Stomach smooth muscle (tissue), 2 donors: ENCODE data around the gene NAV2.

Experiments used
- H3K27ac ChIP-seq: one replicate; pipeline ENCODE4 v1.7.0; 2013; ENCODE audit warnings: mild to moderate bottlenecking, low read length, inconsistent platforms
- H3K27me3 ChIP-seq, 2 donors: one replicate each; pipeline ENCODE4 v1.7.0; 2013; ENCODE audit warnings: low read length in 2 of 2; ENCODE audit not compliant: insufficient read depth in 2 of 2, control insufficient read depth in 1 of 2
- H3K36me3 ChIP-seq, 2 donors: one replicate each; pipeline ENCODE4 v1.7.0; 2013; ENCODE audit warnings: low read length in 2 of 2; ENCODE audit not compliant: control insufficient read depth in 2 of 2, insufficient read depth in 2 of 2
- H3K4me1 ChIP-seq: one replicate; pipeline ENCODE4 v1.7.0; 2013; ENCODE audit warnings: low read length; ENCODE audit not compliant: control insufficient read depth, insufficient read depth
- H3K4me3 ChIP-seq, 2 donors: one replicate each; pipeline ENCODE4 v1.7.0; 2013; ENCODE audit warnings: low read length in 2 of 2
- H3K9ac ChIP-seq, 2 donors: one replicate each; pipeline ENCODE4 v1.7.0; 2013; ENCODE audit warnings: low read length in 2 of 2, mild to moderate bottlenecking in 1 of 2
- H3K9me3 ChIP-seq, 2 donors: one replicate each; pipeline ENCODE4 v1.7.0; 2013; ENCODE audit warnings: low read length in 2 of 2; ENCODE audit not compliant: control insufficient read depth in 2 of 2
- donor health status: healthy.
- donor health status: Pancreatic carcinoma.

NAV2 gene, protein sequence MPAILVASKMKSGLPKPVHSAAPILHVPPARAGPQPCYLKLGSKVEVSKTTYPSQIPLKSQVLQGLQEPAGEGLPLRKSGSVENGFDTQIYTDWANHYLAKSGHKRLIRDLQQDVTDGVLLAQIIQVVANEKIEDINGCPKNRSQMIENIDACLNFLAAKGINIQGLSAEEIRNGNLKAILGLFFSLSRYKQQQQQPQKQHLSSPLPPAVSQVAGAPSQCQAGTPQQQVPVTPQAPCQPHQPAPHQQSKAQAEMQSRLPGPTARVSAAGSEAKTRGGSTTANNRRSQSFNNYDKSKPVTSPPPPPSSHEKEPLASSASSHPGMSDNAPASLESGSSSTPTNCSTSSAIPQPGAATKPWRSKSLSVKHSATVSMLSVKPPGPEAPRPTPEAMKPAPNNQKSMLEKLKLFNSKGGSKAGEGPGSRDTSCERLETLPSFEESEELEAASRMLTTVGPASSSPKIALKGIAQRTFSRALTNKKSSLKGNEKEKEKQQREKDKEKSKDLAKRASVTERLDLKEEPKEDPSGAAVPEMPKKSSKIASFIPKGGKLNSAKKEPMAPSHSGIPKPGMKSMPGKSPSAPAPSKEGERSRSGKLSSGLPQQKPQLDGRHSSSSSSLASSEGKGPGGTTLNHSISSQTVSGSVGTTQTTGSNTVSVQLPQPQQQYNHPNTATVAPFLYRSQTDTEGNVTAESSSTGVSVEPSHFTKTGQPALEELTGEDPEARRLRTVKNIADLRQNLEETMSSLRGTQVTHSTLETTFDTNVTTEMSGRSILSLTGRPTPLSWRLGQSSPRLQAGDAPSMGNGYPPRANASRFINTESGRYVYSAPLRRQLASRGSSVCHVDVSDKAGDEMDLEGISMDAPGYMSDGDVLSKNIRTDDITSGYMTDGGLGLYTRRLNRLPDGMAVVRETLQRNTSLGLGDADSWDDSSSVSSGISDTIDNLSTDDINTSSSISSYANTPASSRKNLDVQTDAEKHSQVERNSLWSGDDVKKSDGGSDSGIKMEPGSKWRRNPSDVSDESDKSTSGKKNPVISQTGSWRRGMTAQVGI (N-terminal part only)

DNA sequence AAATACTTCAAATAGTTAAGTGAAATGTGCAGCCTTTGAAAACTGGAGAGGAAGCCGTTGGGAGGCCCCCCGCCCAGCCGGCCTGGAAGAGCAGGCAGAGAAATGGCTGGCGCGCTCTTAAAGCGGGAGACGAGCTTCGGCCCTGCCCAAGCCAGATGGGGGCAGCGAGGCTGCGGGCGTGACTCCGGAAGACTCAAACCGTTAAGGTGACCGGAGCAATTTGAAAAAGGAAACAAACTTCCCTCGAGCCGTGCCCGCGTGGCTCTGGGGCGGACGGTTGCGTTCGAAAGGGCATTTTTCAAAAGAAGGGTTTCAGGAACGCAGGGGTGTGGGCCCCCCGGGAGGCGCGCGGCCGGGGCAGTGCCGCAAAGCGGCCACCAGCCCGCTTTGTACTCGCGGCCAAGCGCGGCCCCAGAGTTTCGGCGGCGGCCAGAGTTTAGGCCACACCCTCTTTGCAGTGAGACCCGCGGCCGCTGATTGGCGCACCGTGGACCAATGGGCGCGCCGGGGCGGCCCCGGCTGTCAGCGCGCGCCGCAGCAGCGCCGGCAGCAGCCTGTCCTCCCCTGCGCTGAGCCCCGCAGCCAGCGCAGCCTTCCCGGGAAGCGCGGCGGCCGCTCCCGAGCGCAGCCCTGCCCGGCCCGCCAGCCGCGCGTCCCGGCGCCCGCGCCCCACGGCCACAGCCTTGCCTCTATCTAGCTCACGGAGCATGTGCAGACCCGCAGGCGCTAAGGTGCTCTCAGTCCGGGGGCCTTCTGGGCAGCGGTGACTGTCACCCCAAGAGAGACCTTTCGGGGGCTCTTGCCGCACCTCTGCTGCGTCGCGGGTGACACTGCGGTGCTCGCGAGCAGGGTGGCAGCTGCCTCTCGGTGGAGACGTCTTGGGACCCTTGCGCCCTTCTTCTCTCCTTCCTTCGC is at the start of gene NAV2:
Gene NAV2 (plus strand): TSS at position 557 of the 915 bp plus-strand sequence. CDS start 859 bp downstream, outside the sequence.
- Histone ChIP-seq H3K36me3 (no peaks in the 10 kb centered on the region), H3K4me1 (peaks cover 53% of the 10 kb centered on the region), H3K27me3 (peaks cover 0 to 2% of the 10 kb centered on the region in 2 donors), H3K9ac (peak within 1 kb of the TSS; percentile 93 to 97), H3K4me3 (peak within 1 kb of the TSS; percentile 91 to 98), H3K9me3 (no peaks in the 10 kb centered on the region), H3K27ac (peak within 1 kb of the TSS; percentile 96)

DNA sequence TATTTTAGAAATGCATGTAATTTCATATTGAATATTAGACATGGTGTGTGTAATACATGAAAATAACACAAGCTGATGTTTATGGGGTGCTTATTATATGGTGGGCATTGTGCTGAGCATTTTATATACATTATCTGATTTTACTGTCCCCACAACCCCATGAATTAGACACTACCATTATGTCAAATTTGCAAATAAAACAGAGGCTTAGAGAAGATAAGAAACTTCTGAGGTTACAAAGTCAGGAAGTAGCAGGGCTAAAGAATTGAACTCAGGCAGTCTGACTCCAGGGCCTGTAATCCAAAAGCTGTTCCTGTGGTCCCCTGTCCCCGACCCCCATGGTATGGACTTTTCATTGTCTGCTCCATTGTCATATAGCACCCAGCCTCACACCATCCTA is 49.4 kb upstream of the NAV2 start:
- Histone ChIP-seq H3K9ac (no peak overlapping the region), H3K27ac (no peak overlapping the region), H3K9me3 (no peaks in the 10 kb centered on the region), H3K4me3 (no peak overlapping the region), H3K27me3 (no peaks in the 10 kb centered on the region), H3K36me3 (no peaks in the 10 kb centered on the region), H3K4me1 (peaks cover 10% of the 10 kb centered on the region)

DNA sequence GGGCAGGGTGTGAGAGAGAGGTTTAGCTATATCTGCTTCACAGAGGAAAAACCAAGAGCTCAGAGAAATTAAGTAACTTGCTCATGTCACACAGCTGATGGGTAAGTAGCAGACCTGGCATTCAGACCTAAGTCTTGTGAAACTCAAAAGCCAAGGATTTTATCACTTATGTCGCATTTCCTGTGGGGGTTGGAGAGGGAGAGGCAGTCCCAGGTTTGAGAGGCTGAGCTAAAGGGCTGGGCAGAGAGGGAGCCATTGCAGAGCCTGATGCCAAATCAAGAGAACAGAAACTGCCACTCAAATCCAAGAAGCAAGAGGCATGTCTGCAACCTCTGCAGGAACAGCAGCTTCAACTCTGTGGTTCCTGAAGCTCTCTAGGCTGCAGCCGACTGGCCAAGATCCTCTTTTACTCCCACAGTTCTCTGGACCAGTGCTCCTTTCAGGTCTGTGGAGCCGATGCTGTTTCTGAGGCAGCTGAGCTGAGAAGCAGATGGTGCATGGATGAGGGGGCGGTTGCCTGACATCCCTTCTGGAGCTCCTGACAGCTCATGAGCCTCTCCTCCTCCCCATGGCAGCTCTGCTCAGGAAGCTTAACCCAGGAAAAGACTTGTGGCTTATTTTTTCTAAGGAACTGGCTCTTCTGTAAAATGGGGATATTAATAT is 47.6 kb upstream of the NAV2 start:
- Histone ChIP-seq H3K4me1 (peaks cover 10% of the 10 kb centered on the region), H3K27me3 (no peaks in the 10 kb centered on the region), H3K4me3 (peak overlapping the region in 1 of 2 donors; percentile 15), H3K9me3 (no peaks in the 10 kb centered on the region), H3K27ac (no peak overlapping the region), H3K9ac (peak overlapping the region in 1 of 2 donors; percentile 5), H3K36me3 (no peaks in the 10 kb centered on the region)

DNA sequence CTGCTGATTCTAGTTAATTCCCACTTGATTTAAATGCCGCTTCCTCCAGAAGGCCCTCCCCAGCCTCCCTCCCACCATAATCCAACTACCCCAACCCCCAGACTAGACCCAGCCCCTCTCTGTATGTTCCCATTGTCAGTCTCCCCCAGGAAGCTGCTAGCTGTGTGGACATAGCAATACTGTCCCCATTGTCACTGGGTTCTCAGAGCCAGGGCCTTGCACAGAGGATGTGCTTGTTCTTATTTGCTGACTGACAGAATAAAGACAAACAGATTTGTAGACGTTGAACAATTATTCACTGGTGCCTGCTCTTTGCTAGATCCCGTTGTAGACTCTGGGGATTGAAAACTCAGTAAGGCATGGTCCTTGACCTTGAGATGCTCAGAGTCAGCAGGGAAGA is 45.7 kb upstream of the NAV2 start:
- Histone ChIP-seq H3K36me3 (no peaks in the 10 kb centered on the region), H3K4me3 (no peak overlapping the region), H3K27ac (no peak overlapping the region), H3K27me3 (no peaks in the 10 kb centered on the region), H3K9ac (no peak overlapping the region), H3K4me1 (peaks cover 22% of the 10 kb centered on the region), H3K9me3 (no peaks in the 10 kb centered on the region)

DNA sequence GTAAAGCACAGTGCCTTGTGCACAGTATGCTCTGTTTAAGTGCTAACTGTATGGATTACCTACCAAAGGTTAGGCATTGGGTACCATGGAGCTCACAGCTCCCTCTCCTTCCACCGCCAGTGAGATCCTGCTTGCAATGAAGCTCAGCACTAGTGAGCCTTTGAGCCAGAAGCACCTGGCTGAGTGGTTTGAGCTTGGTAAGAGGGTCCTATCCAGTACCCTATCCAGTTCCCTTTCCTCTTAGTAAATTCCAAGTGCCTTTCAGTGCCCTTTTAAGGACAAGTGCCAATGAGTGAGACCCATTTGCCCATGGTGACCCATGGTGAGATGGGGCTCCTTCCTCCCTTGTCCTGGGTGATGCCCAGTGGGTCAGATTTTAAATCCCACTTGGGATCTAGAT is 43.1 kb upstream of the NAV2 start:
- H3K4me3 ChIP-seq, result no peak overlapping the region
- no peaks in the 10 kb centered on the region for H3K27me3 ChIP-seq
- H3K36me3 ChIP-seq, result no peaks in the 10 kb centered on the region
- H3K9me3 ChIP-seq, result no peaks in the 10 kb centered on the region
- peaks cover 47% of the 10 kb centered on the region for H3K4me1 ChIP-seq
- H3K27ac ChIP-seq, result peak overlapping the region; percentile 62
- no peak overlapping the region for H3K9ac ChIP-seq

DNA sequence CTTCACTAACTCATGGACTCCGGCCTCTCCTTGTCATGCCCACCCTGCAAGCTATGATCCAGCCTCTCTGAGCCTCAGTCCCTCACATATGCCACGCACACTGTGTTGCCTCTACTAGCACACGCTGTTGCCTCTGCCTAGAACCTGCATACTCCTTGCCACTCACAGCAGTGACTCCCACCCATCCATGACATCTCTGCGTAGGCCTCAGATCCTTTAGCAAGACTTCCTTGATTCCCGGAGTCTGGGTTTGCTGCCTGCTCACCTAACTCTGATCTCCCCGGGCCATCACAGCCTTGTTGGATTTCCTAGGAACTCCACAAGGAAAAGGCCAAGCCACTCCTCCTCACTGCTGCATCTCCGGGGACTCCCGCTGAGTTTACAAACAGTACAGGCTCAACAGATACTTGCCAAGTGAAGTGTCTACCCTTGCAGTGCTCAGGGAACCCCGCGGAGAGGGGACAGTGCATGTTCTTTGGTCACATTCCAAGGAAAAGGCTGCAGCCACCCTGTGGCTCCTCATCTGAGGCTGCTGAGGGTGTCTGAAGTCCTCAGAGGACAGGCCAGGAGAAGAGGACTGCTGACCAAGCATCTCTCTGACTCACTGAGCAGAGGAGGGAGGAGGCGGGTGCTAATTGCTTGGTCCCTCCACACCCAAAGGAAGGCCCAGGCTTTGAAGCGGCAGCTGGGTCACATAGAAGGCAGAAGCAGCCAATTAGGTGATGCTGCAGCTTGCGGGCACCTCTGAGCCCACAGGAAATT is 42.4 kb upstream of the NAV2 start:
- no peaks in the 10 kb centered on the region for H3K36me3 ChIP-seq
- H3K4me3 ChIP-seq, result no peak overlapping the region
- H3K4me1 ChIP-seq, result peaks cover 54% of the 10 kb centered on the region
- no peaks in the 10 kb centered on the region for H3K27me3 ChIP-seq
- peak overlapping the region in 1 of 2 donors; percentile 42 for H3K9ac ChIP-seq
- H3K9me3 ChIP-seq, result no peaks in the 10 kb centered on the region
- H3K27ac ChIP-seq, result peak overlapping the region; percentile 62

DNA sequence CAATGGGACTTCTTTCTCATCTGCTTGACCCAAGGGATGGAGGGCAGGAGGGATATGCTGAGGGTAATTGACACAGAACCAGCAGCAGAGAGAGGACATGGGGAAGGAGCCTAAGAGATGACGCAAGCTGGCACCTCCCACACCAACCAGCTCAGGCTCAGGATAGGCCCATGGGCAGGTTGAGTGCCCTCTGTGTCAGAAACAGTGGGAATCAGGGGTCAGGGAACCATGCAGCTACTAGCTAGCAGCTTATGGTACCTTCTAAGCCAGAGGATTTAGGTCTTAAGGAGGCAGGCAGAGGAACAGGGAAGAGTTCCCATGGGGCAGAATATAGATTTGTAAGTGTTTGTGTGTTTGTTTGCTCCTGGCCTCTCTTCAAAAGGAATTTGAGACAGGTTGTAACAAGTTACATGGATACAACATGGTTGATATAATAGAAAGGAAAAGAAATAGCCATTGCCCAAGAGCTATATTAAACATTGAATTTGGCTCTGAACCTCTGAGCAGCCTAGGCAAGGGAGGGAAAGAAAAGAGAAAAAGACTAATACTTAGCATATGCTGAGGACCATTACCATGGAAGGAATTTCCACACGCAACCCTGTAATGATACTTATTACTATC is 39.9 kb upstream of the NAV2 start:
- Histone ChIP-seq H3K9ac (peak overlapping the region; percentile 65 to 84), H3K27ac (peak overlapping the region; percentile 99)

DNA sequence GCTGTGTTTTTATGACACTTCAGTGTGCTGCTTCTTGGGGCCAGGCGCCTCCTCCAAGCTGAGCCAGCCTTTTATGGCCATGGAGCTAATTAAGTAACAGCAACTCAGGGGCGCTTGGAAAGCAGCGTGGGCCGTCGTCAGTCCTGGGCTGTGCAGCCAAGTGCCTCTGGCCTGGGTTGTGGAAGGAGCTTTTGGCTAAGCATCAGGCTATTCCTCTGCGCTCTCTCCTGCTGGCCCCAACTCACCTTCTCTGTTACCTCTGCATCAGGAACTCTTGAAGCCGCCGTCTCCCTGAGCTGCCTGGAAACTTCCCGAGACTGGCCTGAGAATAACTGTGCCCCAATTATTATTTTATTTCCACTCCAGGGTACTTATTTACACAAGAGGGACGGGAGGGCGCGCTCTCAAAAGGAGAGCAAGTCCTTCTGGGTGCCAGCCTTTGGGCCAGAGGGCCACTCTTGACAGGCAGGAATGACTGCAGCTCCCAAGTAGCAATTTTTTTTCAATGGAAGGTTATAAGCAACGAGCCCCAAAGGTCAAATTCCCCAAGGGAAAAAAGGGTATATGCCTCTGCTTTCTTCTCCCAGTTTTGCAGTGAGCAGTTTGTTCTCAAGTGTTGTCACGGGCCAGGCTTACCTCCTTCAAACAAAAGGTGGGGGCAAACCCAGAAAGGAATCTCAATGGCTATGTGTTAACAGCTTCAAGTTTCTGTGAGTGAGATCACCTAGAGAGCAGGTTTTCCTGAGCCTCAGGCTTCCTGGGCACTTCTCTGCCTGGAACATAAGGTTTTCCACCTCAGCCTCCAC is 38.5 kb upstream of the NAV2 start:
- Histone ChIP-seq H3K36me3 (no peaks in the 10 kb centered on the region), H3K4me1 (peaks cover 81% of the 10 kb centered on the region), H3K9me3 (no peaks in the 10 kb centered on the region), H3K4me3 (peak overlapping the region in 1 of 2 donors; percentile 44), H3K9ac (peak overlapping the region; percentile 65 to 84), H3K27me3 (no peaks in the 10 kb centered on the region), H3K27ac (peak overlapping the region; percentile 99)

More for the DNA sequence above, 39.9 kb upstream of the NAV2 start:
- H3K27me3 ChIP-seq, result no peaks in the 10 kb centered on the region
- peaks cover 72% of the 10 kb centered on the region for H3K4me1 ChIP-seq
- H3K36me3 ChIP-seq, result no peaks in the 10 kb centered on the region
- no peak overlapping the region for H3K4me3 ChIP-seq
- no peaks in the 10 kb centered on the region for H3K9me3 ChIP-seq
